CD4-positive, alpha-beta T cell treated with Interleukin-21 for 1 hour (primary cell): ENCODE measurements around the gene IRX3.
"Not testable (repeated sequence)": the region's sequence is repeated elsewhere in the genome, so short reads cannot be mapped to it uniquely, and the experiment has no call there.

Source experiments
- DNase-seq: peaks from one replicate; pipeline ENCODE4 v3.0.0-alpha.2; 2020

IRX3 gene

DNA sequence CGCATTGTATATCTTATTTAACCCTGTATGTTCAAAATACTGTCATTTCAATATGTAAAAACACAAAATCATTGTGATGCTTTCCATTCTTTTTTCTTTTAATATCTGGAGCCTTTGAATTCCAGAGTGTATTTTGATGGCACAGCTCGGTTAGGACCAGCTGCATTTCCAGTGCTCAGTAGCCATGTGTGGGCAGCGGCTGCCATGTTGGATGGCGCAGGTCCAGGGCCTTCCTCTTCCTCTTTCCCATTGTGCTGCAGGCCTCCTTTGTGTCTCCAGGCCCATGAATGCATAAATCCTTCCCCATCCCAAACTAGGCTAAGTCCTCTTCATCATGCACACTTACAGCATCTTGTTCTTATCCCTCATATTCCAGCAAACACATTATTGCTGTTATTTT lies 13.0 kb downstream of the IRX3 start:
- no peak for DNase-seq

DNA sequence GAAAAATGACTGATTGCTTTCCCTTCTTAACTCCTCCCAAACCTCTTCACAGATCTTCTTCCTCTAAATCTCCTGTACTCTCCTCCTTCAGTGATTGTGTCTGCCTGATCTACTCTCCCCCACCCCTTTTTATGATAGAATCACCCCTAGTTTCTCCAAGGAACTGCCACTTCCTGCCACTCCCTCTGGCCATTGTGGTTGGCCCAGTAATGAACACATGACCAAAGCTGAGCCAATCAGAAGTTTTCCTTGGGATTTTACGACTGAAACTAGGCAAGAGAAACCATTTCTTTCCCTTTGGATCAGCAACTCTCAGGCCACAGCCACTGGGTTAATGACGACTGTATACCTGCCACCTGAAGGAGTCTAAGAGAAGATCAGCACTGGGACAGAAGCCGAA lies 15.9 kb downstream of the IRX3 start:
- DNase-seq: no peak

DNA sequence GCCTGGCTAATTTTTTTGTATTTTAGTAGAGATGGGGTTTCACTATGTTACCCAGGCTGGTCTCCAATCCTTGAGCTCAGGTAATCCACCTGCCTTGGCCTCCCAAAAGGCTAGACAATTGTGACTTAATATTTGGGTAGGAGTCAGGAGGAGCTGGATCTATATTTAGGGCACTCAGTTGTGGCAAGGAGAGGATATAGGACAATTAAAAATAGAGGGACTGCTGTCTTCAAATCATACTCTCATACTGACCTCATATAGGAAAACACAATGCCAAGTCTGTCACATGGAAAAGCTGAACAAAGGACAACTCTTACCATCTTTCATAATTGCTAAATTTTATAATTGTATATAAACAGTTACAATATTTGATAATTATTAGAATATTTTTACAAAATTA lies 17.1 kb downstream of the IRX3 start:
- no peak for DNase-seq

DNA sequence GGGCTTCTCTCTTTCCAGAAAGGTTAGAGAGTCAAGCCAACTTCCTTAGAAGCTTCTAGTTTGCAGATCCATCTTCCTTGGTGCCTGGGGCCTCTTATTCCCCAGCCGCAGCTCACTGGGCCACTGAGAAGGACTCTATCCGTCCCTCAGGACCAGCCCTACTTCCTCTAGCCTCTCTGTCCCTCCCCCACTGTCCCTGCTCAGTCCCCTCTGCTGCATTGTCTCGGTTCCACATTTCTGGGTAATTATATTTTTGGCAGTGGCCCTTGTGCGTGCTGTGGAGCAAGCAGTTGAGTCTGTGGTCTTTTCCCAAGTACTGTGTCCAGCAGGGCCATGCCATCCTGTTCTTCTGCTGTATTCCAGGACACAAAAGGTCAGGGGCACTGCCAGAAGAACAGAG lies 17.8 kb downstream of the IRX3 start:
- DNase-seq: no peak

DNA sequence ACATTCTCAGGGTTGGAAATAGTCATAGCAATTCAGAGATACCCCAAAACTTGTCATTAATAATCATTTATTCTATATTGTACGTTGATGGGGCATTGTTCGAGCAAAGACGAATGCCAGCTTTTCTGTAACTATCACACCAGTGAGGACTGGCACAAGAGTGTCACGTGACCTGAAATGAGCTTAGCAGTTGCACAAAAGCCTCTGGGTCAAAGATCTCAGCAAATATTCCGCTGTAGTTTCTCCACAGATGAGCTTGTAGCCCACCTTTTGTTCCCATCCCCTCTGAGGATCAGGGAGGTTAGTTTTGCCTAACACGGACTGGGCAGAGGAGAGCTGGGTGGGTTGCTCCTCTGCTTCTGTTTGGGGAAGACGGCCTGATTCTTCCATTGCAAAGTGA lies 18.2 kb downstream of the IRX3 start:
- no peak for DNase-seq

DNA sequence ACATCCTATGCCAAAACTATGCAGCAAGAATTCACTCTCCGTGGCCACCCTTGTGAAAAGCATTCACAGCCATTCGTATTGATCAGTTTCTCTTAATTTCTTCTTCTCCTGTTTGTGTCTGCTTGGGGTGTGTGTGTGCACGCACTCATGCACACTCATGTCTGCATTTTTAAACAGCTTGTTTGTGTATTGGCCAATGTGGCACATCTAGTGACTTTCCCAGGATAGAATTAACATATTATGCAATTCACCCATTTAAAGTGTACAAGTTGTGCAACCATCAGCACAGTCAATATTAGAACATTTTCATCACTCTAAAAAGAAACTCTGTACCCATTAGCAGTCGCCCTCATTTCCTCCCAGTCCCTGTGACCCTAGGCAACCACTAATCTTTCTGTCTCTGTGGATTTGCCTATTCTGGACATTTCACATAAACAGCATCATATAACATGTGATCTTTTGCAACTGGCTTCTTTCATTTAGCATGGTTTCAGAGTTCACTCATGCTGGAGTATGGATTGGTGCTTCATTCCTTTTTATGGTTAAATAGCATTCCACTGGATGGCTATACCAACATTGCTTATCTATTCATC lies 20.1 kb downstream of the IRX3 start:
- no peak for DNase-seq

DNA sequence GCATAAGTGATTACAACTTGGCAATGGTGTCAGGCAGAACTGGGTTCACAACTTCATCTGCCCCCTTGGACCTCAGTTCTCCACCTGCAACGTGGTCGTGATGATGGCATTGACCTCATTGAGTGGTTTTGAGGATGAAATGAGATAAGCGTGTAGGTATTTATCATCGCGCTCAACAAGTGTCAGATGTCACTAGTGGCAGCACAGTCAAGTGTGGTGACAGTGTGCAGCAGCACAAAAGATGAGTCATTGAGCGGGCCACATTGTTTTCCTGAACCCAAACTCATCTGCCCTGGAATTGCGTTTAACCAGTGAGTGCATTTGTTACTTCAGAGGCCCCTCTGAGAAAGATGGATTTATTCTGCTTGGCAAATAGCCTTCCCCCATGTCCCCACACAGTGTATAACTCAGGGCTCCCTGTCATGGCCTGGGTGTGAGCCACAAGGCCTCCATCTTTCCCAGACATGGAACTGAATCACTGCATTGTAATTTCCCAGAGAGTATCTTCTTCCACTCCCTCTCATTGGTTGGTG lies 20.9 kb downstream of the IRX3 start:
- no peak for DNase-seq

DNA sequence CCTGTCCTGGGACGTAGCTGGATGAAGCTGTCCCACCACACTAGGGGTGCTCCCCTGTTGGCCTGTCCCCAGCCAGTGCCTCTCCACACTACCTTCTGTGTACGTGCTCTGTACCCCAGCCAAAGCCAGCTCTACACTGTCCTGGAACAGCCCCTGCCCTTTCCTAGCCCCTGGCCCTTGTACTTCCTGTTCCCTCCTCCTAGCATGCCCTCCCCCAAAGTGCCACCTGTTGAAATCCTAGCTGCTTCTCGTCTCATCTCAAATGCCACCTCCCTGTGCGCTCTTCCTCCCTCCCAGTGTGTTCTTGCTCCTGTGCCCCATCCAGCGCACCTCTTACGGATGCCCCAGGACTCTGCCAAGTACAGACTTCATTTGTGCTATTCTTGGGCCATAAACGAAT lies 33.5 kb downstream of the IRX3 start:
- no peak for DNase-seq

DNA sequence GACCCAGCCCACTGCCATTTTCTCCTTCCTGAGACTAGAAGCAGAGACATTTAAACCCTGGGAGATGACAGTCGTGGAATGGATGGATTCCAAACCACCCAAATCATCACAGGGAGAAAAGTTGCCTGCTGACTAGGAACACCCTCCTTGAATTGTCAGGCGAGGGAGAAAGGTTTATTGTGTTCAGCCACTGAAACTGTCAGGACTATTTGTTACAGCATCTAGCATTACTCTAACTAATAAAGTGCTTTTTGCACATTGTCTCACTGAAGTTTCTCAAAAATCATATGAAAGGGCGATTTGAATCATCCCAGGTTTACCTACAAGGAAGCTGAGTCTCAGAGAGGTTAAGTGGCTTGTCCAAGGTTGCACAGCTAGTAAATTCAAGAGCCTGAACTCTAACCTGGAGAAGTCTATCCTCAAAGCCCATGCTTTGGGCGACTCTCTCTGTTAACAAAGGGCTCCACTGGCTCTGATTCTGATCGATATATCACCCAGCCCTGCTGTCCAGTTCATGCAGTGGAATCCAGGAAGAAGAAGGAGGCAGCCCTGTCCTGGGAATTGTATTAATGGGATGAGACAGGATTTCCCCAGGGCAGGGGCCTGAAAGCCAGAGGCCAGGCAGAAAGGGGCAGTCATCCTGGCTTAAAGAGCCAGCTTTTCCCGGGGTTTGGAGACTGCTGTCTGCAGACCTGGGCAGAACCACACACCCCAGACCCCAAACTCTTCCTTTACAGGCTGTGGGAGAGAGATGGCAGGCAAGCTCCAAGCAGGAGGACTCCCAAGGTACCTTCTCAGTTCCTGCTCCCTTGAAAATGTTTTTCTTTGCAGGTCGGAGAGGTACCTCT lies 37.5 kb downstream of the IRX3 start:
- no peak for DNase-seq

DNA sequence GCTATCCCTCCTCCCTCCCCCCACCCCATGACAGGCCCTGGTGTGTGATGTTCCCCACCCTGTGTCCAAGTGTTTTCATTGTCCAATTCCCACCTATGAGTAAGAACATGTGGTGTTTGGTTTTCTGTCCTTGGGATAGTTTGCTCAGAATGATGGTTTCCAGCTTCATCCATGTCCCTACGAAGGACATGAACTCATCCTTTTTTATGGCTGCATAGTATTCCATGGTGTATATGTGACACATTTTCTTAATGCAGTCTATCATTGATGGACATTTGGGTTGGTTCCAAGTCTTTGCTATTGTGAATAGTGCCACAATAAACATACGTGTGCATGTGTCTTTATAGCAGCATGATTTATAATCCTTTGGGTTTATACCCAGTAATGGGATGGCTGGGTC lies 38.9 kb downstream of the IRX3 start:
- not testable (repeated sequence) for DNase-seq

DNA sequence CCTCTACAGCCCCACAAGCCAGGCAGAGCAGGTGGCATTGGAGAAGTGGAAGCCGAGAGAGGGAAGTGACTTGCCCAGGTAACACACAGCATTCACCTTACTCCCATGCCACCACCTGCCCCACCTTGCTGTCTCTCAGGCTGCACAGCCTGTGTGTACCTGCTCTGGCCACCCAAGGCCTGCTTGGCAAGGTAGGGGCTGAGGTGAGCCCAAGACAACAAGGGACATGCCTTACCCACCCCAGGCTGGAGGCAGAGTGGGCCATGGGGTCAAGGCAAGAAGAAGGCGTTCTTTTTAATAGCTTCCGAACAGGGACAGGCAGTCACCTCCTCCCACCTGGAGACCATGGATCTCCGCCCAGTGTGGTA lies 40.1 kb downstream of the IRX3 start:
- no peak for DNase-seq

DNA sequence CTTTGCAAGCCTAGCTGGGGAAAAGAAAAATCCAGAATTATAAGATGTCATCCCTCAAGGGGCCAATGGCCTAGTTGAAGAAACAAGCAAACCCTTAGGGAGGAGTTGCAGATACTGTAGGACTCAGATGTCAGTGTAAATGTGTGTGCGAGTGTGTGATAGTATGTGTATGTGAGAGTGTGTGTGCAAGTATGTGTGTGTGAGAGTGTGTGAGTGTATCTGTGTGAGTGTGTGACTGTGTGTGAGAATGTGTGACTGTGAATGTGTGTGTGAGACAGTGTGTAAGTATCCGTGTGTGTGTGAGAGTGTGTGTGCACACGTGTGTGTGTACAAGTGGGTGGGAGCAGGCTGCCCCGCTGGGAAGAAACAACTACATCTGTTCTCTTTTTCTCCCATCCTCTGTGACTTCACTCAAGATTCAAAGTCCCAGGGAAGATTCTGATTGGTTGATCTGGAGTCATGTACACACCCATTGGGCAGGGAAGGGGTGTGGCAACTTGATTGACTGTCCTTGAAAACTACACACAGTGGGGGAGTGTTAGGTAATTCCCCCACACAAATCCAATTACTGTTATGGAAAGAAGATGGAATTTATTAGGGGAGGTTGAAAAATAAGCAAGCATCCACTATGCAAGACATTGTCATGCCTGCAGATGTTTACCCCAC lies 40.7 kb downstream of the IRX3 start:
- DNase-seq: no peak

DNA sequence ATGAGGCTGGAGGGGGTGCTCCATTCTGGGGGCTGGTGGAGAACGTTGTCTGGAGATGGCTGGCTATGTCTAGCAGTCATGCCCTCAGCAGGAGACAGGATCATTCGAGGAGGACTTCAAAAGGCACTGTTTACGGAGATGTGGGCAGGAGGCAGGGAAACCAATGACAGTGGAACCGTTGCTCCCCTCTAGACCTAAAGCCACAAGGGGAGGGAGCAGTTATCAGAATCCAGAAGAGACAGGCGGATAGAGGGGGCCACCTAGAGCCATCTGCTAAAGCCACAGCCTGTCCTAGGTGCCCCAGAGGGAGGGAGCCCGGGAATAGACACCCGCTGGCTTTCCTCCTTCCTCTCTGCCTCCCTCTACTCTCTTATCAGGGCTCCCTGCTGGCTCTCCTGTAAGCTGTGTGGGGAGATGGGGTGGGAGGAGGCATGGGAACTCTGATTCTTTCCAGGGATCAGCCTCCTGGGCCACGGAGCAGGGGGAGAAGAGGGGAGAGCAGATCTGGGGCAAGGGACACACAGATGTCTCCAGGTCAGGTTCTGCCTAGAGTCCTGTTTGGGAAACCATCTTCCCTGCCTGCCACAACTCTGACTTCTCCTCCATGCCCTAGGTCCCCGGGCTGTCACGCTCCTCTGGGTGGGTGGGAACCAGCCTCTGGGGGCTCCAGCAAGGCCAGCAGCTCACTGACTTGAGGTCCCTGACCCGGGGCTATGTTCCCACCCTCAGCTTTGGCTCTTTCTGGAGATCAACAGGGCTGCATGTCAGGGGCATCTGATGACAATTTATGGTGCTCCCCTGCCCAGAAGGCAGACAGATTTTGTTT lies 42.3 kb downstream of the IRX3 start:
- no peak for DNase-seq

DNA sequence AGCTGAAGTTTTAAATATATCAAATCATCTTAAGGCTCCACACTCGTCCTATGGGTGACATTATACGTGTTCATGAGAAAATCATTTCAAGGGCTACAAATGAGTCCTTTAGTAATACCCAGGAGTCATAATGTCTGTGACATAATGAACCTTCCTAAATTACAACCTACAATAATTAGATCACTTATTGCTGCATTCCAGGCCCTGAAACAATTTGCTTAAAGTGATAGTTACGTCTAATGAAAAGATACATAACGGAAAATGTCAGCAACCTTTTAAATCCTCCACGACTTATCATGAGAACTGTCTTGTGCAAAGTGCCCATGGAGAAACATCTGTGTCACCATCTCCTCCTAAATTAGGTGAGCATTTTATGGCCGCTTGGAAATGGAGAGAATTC lies 43.4 kb downstream of the IRX3 start:
- no peak for DNase-seq

DNA sequence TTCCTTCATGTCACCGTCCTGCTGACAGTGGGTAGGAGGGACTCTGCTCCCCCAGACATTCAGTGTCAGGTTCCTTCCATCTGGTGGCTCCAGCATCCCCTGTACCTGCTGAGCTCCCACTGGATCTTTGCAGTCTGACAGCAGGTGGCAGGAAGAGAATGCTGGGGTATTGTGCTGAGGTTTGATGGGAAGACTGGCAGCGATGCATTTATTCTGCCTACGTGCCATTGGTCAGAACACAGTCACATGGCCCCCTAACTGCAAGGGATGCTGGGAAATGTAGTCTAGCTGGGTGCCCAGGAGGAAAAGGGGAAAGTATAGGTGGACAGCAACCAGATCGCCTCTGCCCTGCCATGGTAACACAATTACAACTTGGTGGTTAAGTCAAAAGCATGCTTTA lies 44.4 kb downstream of the IRX3 start:
- no peak for DNase-seq

DNA sequence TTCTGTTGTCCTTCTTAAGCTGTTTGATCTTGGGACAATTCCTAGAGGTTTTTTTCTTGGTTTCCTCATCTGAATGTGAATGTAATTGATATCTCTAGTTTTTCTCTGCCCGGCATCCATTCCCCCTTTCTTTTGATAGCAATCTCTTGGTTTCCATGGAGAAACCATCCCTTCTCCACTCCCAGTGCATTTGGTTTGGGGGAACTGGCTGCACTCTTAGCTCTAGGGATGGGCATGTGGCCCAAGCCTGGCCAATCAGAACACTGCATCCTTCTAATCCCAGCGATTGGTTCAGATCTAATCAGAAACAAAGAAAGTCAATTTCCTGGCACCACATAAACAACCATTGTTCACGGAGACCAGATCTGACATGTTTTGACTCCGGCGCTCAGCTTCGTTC lies 45.1 kb downstream of the IRX3 start:
- no peak for DNase-seq

DNA sequence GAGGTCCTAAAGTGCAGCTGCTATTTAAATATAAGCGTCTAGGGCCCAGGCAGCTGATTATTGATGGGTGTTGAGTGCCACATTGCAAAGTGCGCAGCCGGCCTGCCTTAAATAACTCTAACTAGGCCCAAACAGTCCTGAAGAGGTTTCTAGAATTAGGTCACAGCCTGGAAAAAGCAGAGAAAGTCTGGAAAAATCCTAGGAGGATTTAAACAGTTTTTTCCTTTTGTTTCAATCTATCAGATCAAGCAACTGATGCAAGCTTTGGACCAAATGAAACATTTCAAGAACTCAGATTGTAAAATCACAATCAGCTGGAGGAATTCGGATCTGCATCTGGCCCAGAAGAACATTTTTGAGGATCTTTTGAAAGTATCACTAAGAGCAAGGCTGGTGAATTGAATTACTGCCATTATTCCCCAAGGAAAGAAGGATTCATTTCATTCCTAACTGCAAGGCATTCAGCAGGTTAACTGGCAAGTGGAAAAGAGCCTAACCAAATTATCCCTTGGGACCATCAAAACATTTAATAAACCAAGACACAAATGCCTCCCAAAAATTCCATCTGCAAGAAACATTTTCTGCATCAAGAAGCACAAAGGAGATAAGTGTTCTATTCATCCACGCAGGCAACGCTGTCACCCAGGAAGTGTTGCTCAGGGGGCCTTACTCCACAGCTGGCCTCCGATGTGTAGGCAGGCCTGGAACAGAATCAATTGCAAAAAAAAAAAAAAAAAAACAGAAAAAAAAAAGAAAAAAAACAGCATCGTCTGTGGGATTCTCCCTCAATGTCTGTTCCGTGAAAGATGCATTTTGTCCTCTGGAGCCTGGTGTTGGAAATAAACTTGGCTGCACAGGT lies 46.1 kb downstream of the IRX3 start:
- no peak for DNase-seq

DNA sequence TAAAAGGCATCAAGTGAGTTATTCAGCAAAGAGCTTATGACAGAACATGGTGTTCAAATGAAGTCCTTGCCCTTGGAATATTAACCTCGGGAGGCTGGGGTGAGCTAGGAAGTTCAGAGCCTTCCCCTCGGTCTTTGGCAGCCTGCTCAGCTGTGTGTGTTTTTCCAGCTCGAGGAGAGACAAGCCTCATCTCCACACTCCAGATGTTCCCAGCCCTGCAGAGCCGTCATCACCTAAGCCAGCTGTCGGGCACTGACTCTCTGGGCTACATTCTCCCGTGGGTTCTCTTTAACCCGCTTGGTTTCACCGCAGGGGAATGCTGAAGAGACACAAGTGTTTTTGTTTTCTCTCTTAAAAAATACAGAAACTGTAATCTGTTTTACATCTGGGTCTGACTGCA lies 47.1 kb downstream of the IRX3 start:
- no peak for DNase-seq

DNA sequence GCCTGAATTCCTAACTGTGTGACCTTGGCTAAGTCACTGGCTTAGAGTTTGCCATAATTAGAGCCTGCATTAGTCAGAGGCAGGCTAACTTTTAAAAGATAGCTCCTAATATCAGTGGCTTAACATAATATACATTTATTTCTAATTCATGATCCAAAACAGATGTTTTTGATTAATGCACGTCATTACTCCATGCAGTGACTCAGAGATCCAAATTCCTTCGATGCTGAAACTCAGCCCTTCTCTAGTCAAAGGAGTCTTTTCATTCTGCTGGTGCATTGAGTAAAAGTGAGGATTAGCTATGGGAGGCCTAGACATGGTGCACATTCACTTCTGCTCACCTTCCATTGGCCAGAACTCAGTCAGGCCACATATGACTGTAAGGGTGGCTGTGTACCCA lies 49.8 kb downstream of the IRX3 start:
- DNase-seq: no peak

DNA sequence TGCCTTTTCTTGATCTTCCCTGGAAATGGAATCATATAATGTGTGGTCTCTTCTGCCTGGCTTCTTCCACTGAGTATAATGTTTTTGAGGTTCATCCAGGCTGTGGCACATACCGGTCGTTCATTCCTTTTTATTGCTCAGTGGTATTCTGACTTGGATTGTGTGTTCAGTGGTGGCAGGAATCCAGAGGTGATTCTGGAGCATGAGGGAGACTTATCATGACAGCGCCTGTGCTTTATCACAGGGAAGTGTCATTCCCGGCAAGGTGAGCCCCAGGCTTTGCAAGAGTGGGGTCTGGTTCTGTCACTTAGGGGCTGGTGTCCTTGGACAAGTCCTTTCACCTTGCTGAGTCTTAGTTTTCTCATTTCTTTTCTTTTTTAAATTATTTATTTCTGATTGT lies 53.0 kb downstream of the IRX3 start:
- DNase-seq: no peak
